KBM-7 (cell line): ENCODE data around the gene C16orf95.

Experiments
- DNase-seq: peaks from one replicate; pipeline ENCODE4 v3.0.0-alpha.2; 2015
- in situ Hi-C: fragments of 300-500 bp; cut with MboI; formaldehyde crosslinking; loops from 2 replicates; pipeline ENCODE4 v1.14.3; 2020; ENCODE audit warnings: low sequenced_read_pairs, low pct_unique_long_range_greater_than_20kb, mixed read lengths

Gene C16orf95

DNA sequence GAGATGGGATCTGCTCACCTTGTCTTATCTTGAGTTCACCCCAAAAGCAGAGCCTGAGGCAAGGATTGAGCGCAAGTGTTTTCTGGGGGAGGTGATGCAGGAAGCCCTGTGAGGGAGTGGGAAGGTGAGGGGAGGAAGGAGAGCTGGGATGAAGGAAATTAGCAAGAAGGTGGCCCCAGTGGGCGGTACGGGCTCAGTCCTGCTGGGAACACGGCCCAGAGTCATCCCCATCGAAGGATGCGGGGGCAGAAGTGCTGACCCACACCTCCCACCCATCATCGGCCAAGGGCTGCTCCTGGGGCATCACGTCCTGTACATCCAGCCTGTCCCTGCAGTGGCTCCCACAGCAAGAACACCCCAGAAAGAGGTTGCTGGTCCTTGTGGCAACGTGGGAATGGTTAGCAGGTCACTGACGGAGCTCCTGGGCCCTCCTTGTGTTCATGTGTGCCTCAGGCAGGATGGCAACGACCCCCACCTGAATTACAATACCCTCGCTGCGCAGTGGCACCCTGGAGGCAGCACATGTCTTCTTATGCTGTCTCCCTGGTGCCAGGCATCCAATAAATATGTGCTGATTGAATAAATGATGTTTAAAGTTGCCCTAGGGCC, 18.2 kb downstream of the C16orf95 start:
- in situ Hi-C loops: no loop called here

DNA sequence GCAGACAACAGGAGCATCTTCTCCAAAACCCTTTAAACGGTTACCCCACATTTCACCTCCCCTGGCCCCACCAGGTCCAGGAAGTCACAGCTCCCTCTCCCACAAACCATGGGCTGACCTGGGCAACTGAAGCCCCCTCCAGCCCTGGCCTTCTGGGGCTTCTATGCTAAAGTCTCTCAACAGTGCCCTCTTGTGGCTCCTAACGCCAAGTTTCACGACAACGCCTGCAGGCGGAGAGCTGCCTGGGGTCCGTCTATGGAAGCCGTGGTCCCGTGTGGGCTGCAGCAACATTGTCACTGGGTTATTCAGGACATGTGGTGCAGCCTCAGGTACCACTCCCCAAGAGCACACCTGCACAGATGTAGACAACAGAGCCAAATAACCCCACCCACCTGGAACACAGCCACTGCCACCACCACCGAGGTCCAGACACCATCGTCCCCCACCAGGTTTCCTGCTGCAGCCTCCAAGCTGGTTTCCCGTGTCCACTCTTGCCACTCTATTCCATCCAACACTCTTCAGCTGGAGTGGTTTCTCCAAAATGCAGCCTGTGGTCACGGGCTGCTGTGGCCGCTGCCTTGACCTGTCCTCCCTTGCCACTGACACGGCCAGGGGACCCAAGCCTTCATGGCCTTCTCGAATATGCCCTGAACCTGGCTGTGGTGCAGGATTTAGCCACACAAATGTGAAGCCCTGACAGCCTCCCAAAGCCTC, 19.1 kb downstream of the C16orf95 start:
- in situ Hi-C loops: no loop called here
- DNase-seq: peak; percentile 39

More for the DNA sequence above, 18.2 kb downstream of the C16orf95 start:
- no peak for DNase-seq

DNA sequence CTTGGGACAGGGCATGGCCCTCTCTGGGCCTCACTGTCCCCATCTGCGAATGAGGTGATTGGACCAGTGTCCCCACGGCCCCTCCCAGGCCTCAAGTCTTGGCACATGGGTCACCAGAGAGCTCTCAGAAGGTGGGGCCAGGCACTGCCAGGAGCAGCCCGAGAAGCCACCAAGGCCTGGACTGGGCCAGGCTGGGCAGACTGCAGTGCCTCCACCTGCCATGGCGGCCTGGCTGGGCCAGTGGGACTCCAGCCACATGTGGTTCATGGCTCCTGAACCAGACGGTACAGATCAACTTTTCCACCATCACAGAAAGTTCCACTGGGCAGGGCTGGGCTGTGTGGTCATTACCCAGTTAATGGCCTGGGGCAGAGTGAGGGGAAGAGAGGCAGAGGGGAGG, 19.8 kb downstream of the C16orf95 start:
- in situ Hi-C loops: no loop called here
- no peak for DNase-seq

DNA sequence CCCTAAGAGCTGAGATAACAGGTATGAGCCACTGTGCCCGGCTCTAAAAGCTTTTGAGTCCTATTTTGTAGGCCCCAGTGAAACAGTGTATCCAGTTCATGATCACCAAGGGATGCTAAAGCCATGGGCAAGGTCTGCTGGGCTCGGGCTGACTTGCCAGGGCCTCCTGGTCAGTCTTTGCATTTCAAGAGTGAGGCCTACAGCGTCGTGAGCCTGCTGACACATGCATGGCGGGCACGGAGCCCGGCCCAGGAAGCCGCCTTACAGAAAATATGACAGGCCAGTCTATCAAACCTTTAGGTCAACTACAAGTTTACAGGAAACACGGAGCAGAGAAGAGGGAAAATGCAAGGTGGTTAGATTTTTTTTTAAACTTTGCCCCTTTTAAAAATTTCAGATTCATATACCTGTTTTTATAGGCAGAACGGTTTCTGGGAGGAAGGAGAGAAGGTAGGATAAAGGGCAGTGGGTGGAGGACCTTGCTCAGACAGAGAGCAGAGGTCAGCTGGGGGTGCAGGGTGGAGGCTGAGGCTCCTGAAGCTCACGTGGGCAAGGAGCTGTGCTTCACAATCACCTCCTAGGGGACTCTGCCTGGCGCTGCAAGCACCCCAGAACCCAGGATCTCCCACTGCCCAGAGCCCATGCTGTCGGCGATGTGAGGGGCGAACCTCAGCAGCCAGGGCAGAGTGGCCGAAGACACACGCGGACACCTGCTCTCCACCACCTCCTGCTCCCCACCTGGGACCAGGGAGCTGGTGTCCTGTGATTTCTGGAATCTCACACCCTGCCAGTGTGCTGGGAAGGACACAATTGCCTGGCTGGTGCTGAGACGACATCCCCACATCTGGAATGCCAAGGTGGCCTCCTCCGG, 21.3 kb downstream of the C16orf95 start:
- in situ Hi-C loops: no loop called here
- DNase-seq: no peak

DNA sequence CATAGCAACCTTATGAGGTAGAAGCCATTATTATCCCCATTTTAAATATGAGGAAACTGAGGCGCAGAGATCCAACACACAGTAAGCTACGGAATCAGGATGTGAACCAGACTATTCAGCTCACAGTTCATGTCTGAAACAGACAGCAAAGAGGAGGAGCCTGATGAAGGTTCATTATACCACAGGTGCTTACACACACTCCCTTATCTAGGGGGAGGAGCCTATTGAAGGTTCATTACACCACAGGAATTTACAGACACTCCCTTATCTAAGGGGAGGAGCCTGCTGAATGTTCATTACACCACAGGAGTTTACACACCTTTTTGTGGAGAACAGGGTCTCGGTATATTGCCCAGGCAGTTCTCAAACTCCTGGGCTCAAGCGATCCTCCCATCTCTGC, 21.9 kb downstream of the C16orf95 start:
- in situ Hi-C loops: no loop called here
- peak; percentile 31 for DNase-seq

DNA sequence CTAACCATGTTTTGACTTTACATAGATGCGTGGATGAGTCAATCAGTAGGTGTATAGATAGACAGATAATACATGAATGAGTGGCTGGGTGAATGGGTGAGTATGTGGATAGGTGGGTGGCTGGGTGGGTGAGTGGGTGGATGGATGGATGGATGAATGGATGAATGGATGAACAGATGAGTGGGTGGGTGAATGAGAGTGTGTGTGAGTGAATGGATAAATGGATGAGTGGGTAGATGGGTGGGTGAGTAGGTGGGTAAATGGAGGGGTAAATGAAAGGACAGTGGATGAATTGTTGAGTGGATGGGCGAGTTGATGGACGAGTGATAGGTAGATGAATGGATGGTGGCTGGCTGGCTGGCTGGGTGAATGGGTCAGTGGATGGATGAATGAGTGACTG, 23.2 kb downstream of the C16orf95 start:
- in situ Hi-C loops: no loop called here
- DNase-seq: no peak

DNA sequence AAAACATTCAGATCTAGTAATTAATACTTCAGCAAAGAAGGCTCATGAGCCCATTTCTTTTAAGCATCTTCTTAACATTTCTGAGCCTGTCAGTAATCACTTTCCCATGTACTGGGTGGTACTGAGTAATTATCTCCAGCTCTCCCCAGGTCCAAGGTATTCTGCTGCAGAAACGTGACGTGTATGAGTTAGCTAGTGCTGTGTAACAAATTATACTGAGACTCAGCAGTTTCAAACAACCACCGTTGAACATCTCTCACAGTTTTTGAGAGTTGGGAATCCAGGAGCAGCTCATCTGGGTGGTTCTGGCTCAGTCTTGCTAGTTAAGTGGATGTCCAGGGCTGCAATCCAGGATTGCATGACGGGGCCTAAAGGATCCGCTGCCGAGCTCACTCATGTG, 25.2 kb downstream of the C16orf95 start:
- no peak for DNase-seq
- in situ Hi-C loops: no loop called here

DNA sequence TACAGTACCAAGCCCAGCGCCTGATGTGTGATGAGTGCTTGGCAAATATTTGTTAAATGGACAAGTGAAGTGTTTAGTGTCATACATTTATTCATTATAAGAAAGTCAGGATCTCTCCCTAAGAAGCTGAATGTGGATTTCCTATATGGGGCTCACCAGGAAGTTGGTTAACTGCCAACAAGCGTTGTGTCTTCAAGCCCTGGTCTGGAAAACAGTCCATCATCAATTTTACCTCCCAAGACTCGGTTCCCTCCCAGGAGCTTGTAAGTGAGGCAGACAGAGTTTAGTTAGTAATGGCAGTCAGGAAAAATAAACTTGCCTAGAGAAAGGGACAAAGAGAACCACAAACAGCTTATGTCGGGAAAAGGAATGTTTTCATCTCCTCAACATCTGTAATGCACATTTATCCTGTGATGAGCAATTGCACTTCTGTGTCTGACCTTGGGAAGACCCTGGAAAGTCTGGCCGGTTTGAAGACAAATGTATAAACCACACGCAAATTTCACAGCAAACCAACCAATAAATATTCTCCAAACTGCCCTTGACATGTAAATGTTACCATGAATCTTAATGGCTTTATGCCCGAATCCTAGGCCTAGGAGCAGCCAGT, 28.3 kb downstream of the C16orf95 start:
- no peak for DNase-seq
- in situ Hi-C loops: no loop called here

DNA sequence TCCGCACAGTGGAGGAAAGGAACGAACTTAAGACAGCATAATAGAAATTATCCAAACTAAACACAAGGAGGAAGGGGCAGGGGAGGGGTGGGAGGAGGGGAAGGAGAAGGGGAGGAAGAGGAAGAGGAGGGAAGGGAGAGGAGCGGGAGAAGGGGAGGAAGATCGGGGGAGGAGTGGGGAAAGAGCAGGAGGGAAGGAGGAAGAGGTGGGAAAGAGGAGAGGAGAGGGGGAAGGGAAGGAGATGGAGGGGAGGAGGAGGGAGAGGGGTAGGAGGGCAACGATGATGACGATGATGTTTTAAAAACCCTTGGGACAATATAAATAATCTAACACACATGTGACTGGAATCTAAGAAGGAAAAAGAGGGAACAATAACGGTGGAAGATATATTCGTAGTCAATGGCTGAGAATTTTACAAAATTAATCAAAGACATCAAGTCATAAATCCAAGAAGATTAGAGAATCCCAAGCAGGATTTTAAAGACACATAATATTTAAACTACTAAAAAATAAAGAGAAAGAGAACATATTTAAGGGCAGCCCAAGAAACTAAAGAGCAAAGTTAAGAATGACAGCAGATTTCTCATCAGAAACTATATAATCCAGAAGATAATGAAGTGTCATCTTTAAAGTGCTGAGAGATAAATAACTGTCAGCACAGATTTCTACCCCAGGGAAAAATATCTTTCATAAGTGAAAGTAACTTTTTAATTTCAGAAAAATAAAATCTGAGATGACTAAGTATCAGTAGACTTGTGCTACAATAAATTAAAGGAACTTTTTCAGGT, 30.2 kb downstream of the C16orf95 start:
- in situ Hi-C loops: no loop called here
- DNase-seq: no peak

DNA sequence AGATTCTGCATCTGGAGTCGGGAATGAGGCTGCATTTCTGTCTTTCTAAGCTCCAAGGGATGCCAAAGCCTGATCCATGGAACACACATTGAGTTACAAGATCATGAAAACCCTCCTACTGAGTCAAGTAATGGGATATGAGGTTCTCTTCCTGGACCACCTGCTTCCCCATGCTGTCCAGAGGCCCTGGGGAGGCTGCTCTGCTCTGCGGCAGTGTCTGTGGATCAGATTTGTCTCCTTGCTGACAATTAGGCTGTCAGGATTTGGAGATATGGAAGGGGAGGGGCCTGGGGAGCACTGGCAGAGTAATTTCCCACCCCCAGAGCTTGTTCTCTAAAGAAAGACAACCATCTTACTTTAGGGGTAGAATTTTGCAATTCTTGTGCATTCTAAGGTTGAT, 33.0 kb downstream of the C16orf95 start:
- in situ Hi-C loops: no loop called here

DNA sequence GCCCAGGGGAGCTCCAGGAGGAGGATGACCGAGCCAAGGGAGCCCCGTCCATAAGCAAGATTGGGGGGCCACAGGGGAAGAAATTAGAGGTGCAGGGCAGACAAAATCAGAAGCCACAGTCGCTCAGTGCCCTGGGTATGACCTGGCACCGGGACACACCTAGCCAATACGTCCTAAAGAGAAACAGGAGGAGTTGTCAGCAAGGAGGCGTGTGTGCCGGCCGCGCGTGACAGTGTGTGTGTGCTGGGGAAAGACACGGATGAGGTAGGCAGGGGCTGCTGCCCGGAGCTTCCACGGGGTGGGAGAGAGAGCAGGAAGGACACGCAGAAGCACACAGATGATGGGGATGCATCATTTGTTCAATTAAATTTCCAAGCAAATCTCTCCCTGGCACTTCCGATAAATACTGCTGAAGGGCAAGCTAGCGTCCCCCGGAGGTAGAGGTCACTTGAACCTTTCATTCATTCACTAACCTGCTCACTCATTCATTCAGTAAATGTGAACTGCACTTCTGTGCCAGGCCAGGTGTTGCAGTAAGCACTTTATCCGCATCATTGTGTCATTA, 38.0 kb downstream of the C16orf95 start:
- no peak for DNase-seq
- in situ Hi-C loops: no loop called here

More for the DNA sequence above, 33.0 kb downstream of the C16orf95 start:
- DNase-seq: no peak

DNA sequence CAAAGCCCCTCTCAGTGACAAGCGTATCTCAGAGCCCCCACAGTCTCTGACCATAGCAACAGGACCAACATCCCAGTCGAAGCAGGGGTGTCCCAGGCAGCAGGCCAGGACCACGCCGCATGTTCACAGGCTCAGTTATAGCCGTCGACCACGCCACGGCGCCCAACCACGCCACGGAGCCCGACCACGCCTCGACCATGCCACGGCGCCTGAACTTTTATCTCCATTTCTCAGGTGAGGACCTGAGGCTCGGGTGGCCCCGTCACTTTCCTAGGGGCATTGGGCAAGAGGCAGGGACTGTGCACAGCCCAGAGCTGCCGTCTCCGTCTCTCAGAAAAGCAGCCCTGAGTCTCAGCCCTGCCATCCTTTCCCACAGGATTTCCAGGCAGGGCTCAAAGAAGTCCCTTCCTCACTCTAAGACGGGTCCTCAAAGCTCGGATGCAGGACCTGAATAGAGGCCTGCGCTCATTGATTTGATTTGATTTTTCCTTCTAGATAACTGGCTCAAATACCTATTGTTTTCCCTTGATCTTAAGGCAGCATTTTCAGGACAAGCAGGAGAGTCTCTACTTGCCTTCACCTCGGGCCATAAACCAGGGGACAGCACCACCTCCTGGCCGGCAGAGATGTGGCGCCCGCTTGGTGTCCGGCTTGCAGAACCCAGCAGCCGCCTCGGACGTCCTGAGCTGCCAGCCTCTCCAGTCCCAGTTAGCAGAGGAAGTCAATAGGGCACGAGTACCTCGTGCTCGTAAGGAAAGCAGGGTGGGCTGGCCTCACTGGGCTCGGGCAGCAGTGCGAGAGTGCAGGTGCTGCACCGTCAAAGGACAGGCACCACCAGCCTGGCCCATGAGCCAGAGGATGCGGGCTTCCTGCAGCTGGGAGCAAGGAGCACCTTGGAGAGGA, 38.8 kb downstream of the C16orf95 start:
- in situ Hi-C loops: no loop called here
- peak; percentile 72 for DNase-seq

DNA sequence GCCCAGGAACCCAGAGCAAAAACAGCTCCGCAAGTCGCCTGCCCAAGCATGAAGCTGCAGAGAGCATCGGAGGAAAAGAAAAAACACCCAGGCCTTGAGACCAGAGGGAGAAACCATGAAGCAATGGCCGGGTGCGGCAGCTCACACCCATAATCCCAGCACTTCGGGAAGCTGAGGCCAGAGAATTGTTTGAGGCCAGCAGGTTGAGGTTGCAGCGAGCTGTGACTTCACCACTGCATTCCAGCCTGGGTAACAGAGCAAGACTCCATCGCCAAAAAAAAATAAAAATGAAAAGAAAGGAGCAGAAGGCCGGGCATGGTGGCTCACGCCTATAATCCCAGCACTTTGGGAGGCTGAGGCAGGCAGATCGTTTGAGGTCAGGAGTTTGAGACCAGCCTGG, 40.3 kb downstream of the C16orf95 start:
- DNase-seq: no peak
- in situ Hi-C loops: no loop called here

DNA sequence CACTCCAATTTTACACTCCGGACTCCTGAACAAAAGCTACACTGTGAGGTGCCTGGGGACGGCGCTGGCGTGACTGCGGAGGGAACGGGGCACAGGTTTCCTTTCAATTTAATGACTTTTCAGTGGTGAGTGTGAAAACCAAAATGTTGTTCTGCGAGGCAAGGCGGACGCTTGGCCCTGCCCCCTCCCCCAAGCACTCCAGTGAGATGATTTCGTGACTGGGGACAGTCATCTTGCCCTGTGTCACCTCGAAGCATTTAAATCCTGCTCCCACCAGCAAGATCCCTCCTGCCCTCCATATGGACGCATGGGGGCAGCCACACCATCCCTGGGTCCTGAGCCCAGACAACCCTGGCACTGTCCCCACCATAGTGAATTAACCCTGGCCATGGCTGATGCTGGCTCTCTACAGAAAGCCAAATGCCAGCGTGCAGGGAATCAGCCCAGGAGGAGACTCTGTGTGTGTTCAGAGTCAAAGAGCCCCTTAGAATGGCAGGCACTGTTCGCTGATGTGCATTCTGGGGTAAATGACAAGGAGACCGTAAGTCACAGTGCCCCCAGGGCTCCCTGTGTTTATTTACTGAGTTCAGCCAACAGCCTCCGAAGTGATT, 41.0 kb downstream of the C16orf95 start:
- in situ Hi-C loops: no loop called here
- DNase-seq: no peak

DNA sequence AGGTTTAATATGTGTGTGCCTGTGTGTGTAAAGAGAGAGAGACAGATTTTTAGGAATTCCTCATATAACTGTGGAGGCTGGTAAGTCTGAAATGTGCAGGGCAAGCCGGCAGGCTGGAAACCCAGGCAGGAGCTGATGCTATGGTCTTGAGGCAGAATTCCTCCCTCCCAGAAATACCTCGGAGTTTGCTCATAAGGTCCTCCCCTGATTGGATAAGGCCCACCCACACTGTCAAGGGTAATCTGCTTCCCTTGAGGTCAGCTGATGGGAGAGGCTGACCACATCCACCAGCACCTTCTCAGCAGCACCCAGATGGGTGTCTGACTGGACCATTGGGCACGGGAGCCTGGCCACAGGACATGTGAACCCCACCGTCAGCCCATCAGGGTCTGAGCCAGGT, 42.4 kb downstream of the C16orf95 start:
- in situ Hi-C loops: no loop called here
- no peak for DNase-seq

DNA sequence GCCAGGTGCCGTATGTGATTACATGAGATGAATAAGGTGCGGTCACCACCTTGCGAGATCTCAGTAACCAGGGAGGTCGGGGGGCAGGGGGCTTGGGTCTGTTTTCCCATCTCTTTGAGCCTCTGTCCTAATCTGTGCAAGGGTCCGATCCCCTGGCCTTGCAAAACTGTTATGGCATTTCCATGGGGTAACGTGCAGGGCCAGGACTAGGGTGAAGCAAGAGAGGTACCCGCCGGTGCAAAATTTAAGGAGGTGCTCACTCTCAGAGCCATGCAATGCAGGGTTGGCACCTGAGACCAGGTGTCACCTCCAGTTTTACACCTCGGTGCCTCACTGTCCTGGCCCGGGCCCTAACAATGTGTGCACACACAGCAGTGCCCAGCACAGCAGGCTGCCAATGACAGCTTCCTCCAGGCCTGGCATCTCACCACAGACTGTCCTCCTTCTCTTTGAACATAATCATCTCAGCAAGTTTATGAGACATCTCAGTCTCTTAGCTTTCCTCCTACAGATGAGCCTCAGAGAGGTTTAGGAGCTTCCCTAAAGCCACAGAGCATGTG, 43.6 kb downstream of the C16orf95 start:
- in situ Hi-C loops: no loop called here
- DNase-seq: no peak

DNA sequence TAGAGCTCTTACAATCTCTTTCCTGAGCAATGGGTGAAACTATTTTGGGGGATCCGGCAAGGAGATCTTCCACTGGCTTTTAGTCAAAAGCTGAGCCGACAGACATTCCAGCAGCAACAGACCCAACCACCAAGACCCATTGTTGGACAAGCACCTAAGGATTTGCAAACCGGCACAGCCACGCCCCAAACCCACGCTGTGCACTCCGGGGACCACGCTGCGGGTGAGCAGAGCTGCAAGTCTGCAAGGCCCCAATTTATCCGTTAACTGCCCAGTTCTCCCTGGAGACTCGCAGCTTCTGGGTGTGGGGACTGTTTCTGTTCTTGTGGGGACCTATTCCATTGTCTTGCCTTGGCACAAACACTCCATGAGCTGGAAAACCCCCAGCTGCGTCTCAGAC, 45.9 kb downstream of the C16orf95 start:
- in situ Hi-C loops: no loop called here
- DNase-seq: no peak
